ENCODE measurements around the gene LRPAP1. TPM values are rescaled to one million over a fixed set of nuclear protein-coding genes. Genes with fewer than 3 reads are reported as not detected.

The LRPAP1 gene
- total and polyA plus RNA-seq, 2 donors (not counting 3 experiments of a cell fraction or from before 2014, with no cell fraction given) = 90.1 to 170 TPM

GRCh38 chr4:3523146-3523627 lies 9.0 kb downstream of the LRPAP1 start:
- CTCF ChIA-PET = no interaction called here

More at GRCh38 chr4:3523146-3523627, 9.0 kb downstream of the LRPAP1 start:
- H3K9me1 ChIP-seq (replicated peaks; ENCODE audit: control insufficient read depth, extremely low read depth, insufficient read depth, low read length) = no peaks in the 10 kb centered on the region
- intact Hi-C loops (cut with micrococcal nuclease) = no loop called here
- no peak overlapping the region for H3K9ac ChIP-seq (replicated peaks; ENCODE audit: extremely low read depth, insufficient read depth, low read length)
- TF ChIP-seq JUN (IDR thresholded peaks at IDR 0.05; ENCODE audit: borderline replicate concordance, insufficient read depth, insufficient read length, low read depth) (no peak), CTCF (IDR thresholded peaks at IDR 0.05; ENCODE audit: extremely low read depth in 1 of 2, insufficient read depth in 1 of 2, low read depth in 1 of 2, low read length in 2 of 2) (no peak), POLR2AphosphoS5 (IDR thresholded peaks at IDR 0.05; ENCODE audit: insufficient read depth, low read depth, low read length) (no peak), MYC (IDR thresholded peaks at IDR 0.05; ENCODE audit: low read depth, low read length) (no peak), MAX (IDR thresholded peaks at IDR 0.05; ENCODE audit: insufficient read depth, insufficient read length) (no peak), FOS (IDR thresholded peaks at IDR 0.05; ENCODE audit: borderline replicate concordance, insufficient read depth, low read length) (no peak), GATA2 (IDR thresholded peaks at IDR 0.05; ENCODE audit: insufficient read depth, insufficient read length, low read depth, low read length) (no peak), EZH2 (IDR thresholded peaks at IDR 0.05; ENCODE audit: borderline replicate concordance, low read depth, low read length, severe bottlenecking) (no peak), POLR2A (IDR thresholded peaks at IDR 0.05; ENCODE audit: low read depth, low read length) (no peak)
- no TSS peak for BruUV-seq (replicated peaks)
- DNase-seq (ENCODE audit: low read depth, low spot score) (no peak), FAIRE-seq (no peak)
- H2AFZ ChIP-seq (ENCODE audit: low read depth, low read length) = no peak overlapping the region
- H3K4me1 ChIP-seq (ENCODE audit: control insufficient read depth, extremely low read depth, insufficient read depth, low read length) = no peaks in the 10 kb centered on the region
- H4K20me1 ChIP-seq (replicated peaks; ENCODE audit: control insufficient read depth, extremely low read depth, insufficient read depth, low read length) = no peaks in the 10 kb centered on the region
- POLR2A ChIA-PET = no interaction called here
- H3K4me2 ChIP-seq (ENCODE audit: insufficient read depth, low read length) = no peak overlapping the region
- H3K79me2 ChIP-seq (ENCODE audit: control insufficient read depth, insufficient read depth, low read length) = peaks cover 12% of the 10 kb centered on the region
- H3K27ac ChIP-seq (ENCODE audit: insufficient read depth, low read depth, low read length) = no peak overlapping the region
- no peaks in the 10 kb centered on the region for H3K27me3 ChIP-seq (ENCODE audit: control insufficient read depth in 2 of 2, insufficient read depth in 2 of 2, low read length in 2 of 2)
- dilution Hi-C loops (cut with MboI; ENCODE audit: extremely low pct_ligation_motif_present, low sequenced_read_pairs) = no loop called here
- H3K36me3 ChIP-seq (ENCODE audit: control insufficient read depth in 2 of 2, extremely low read depth in 1 of 2, insufficient read depth in 2 of 2, low read length in 2 of 2) = peaks cover 9 to 42% of the 10 kb centered on the region in 2 experiments
- no peak overlapping the region for H3K4me3 ChIP-seq (replicated peaks in 1 of 3; ENCODE audit: insufficient read depth in 1 of 3, low read depth in 1 of 3, low read length in 3 of 3)
- H3K9me3 ChIP-seq (replicated peaks; ENCODE audit: control insufficient read depth, insufficient read depth, low read length) = no peaks in the 10 kb centered on the region
